ENCODE data around the gene SCYGR5.

SCYGR5 gene

GRCh38 chr2:227674485-227674884, 7.9 kb downstream of the SCYGR5 start:
- no peak for DNase-seq

GRCh38 chr2:227677928-227678327, 11.3 kb downstream of the SCYGR5 start:
- DNase-seq, result no peak

- DNase-seq, result no peak
Measured at GRCh38 chr2:227684258-227684657, 17.7 kb downstream of the SCYGR5 start.

- DNase-seq, result no peak
Measured at GRCh38 chr2:227687189-227687588, 20.6 kb downstream of the SCYGR5 start.

GRCh38 chr2:227696990-227697679, 30.5 kb downstream of the SCYGR5 start:
- DNase-seq, result no peak

GRCh38 chr2:227701556-227701955, 35.0 kb downstream of the SCYGR5 start:
- DNase-seq, result no peak

GRCh38 chr2:227703280-227703732, 36.7 kb downstream of the SCYGR5 start:
- DNase-seq, result no peak

- no peak for DNase-seq
Measured at GRCh38 chr2:227703961-227704360, 37.4 kb downstream of the SCYGR5 start.

- no peak for DNase-seq
Measured at GRCh38 chr2:227706859-227707258, 40.3 kb downstream of the SCYGR5 start.

- no peak for DNase-seq
Measured at GRCh38 chr2:227707390-227707789, 40.8 kb downstream of the SCYGR5 start.

GRCh38 chr2:227710986-227711385, 44.4 kb downstream of the SCYGR5 start:
- DNase-seq, result no peak

GRCh38 chr2:227713291-227713690, 46.7 kb downstream of the SCYGR5 start:
- no peak for DNase-seq

- no peak for DNase-seq
Measured at GRCh38 chr2:227716501-227716900, 49.9 kb downstream of the SCYGR5 start.

Measured in activated CD4-positive, alpha-beta T cell treated with anti-CD3 and anti-CD28 coated beads, Interleukin-2, amount 50 U/mL, for 4 hours (primary cell).